ENCODE results near the gene MCHR1. TPM values are rescaled to one million over a fixed set of nuclear protein-coding genes. Genes with fewer than 3 reads are reported as not detected.
A peak's percentile ranks its signal among the peaks of the same experiment; 100 is the strongest.

MCHR1 gene
- polyA plus RNA-seq, 3 donors: 0.05 to 0.09 TPM; not detected in 1

DNA sequence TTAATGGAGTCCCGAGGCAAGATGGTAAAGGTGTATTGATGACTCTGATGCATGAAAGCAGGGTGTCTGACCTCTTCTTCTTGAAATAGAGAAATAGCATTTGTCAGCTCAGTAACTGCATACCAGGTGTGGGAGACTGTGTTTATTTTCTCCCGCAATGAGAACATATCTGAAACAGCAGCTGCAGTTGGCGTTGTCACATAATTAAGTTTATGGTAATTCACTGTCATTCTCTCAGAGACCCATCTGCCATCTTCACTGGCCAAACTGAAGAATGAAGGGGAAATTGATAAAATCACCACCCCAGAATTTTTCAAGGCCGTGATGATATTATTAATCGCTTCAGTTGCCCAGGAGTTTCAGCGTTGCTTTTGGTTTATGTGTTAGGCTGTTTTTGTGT is 20.1 kb upstream of the MCHR1 start:
- TF ChIP-seq, protein P1, sequence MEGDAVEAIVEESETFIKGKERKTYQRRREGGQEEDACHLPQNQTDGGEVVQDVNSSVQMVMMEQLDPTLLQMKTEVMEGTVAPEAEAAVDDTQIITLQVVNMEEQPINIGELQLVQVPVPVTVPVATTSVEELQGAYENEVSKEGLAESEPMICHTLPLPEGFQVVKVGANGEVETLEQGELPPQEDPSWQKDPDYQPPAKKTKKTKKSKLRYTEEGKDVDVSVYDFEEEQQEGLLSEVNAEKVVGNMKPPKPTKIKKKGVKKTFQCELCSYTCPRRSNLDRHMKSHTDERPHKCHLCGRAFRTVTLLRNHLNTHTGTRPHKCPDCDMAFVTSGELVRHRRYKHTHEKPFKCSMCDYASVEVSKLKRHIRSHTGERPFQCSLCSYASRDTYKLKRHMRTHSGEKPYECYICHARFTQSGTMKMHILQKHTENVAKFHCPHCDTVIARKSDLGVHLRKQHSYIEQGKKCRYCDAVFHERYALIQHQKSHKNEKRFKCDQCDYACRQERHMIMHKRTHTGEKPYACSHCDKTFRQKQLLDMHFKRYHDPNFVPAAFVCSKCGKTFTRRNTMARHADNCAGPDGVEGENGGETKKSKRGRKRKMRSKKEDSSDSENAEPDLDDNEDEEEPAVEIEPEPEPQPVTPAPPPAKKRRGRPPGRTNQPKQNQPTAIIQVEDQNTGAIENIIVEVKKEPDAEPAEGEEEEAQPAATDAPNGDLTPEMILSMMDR (IDR thresholded peaks at IDR 0.05): no peak

DNA sequence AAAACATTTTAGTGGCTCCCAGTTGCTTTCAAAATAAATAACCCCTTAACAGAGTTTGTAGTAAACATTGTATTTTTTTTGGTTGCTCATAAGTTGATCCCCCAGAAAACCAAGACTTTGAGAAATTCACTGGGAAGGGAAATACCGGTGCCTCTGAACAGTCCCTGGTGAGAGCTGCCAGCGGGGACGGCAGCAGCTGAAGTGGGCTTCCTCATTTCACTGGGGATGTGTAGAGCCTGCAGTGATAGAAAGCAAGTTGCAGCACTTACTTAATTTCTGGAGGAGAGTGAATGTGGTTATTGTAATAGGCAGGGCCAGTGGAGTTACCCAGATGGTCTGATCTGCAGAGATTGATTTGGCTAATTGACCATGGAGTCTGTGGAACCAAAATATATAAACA is 18.6 kb upstream of the MCHR1 start:
- no peak overlapping the region for H3K9ac ChIP-seq (ENCODE audit: insufficient read depth, low read length, poor library complexity, severe bottlenecking)
- H3K36me3 ChIP-seq (replicated peaks in 1 of 2; ENCODE audit: control insufficient read depth in 1 of 2, insufficient read depth in 2 of 2, low read length in 2 of 2): no peaks in the 10 kb centered on the region
- no peaks in the 10 kb centered on the region for H3K9me3 ChIP-seq (replicated peaks in 1 of 2; ENCODE audit: control insufficient read depth in 1 of 2, insufficient read depth in 1 of 2, low read length in 2 of 2)
- no peak overlapping the region for H3K4me3 ChIP-seq (replicated peaks in 1 of 3; ENCODE audit: low read depth in 2 of 3, low read length in 3 of 3)
- peaks cover 5% of the 10 kb centered on the region for H3K4me1 Mint-ChIP-seq
- H3K27me3 ChIP-seq (ENCODE audit: control insufficient read depth in 2 of 2, insufficient read depth in 2 of 2, low read length in 2 of 2): no peaks in the 10 kb centered on the region
- H3K4me1 ChIP-seq (ENCODE audit: control insufficient read depth in 1 of 2, insufficient read depth in 2 of 2, low read length in 2 of 2): no peaks in the 10 kb centered on the region
- peak in 1 of 3 donors; percentile 7 for DNase-seq
- H4K20me1 ChIP-seq (ENCODE audit: insufficient read depth, low read length): no peaks in the 10 kb centered on the region
- H3K4me2 ChIP-seq (replicated peaks; ENCODE audit: extremely low read depth, low read length, poor library complexity, severe bottlenecking): no peak overlapping the region
- intact Hi-C loops (cut with micrococcal nuclease): no loop called here
- TF ChIP-seq, protein P1 (IDR thresholded peaks at IDR 0.05): no peak
- no peak overlapping the region for H3K27ac ChIP-seq (ENCODE audit: low read depth in 1 of 2, low read length in 2 of 2)
- no peak overlapping the region for H2AFZ ChIP-seq (ENCODE audit: insufficient read depth, low read depth, low read length, poor library complexity, severe bottlenecking)
- 11% methylated on average over 3 of the region's 3 CpGs for WGBS (ENCODE audit: insufficient coverage)
- H3K9me3 Mint-ChIP-seq: no peaks in the 10 kb centered on the region
- H3K79me2 ChIP-seq (ENCODE audit: insufficient read depth, low read length): no peaks in the 10 kb centered on the region
- peaks cover 2 to 5% (median 2%) of the 10 kb centered on the region in 3 donors for H3K27me3 Mint-ChIP-seq (ENCODE audit: low read depth in 3 of 3)
- no peak overlapping the region for H3K4me3 Mint-ChIP-seq
- H3K27ac Mint-ChIP-seq: peak overlapping the region in 2 of 7 donors; percentile 21 to 31
- H3K36me3 Mint-ChIP-seq: no peaks in the 10 kb centered on the region

More for the DNA sequence above, 20.1 kb upstream of the MCHR1 start:
- intact Hi-C loops (cut with micrococcal nuclease): loop anchor here in 1 of 2 donors (10.0 kb wide), 1 partner anchor 236 kb away; no protein-coding TSS in a partner anchor
- Histone ChIP-seq H3K4me1 (ENCODE audit: control insufficient read depth in 1 of 2, insufficient read depth in 2 of 2, low read length in 2 of 2) (no peaks in the 10 kb centered on the region), H3K4me3 (replicated peaks in 1 of 3; ENCODE audit: low read depth in 2 of 3, low read length in 3 of 3) (no peak overlapping the region), H3K27ac (ENCODE audit: low read depth in 1 of 2, low read length in 2 of 2) (no peak overlapping the region), H3K27me3 (ENCODE audit: control insufficient read depth in 2 of 2, insufficient read depth in 2 of 2, low read length in 2 of 2) (no peaks in the 10 kb centered on the region), H3K9me3 (replicated peaks in 1 of 2; ENCODE audit: control insufficient read depth in 1 of 2, insufficient read depth in 1 of 2, low read length in 2 of 2) (no peaks in the 10 kb centered on the region), H3K9ac (ENCODE audit: insufficient read depth, low read length, poor library complexity, severe bottlenecking) (no peak overlapping the region), H3K79me2 (ENCODE audit: insufficient read depth, low read length) (no peaks in the 10 kb centered on the region), H2AFZ (ENCODE audit: insufficient read depth, low read depth, low read length, poor library complexity, severe bottlenecking) (no peak overlapping the region), H3K4me2 (replicated peaks; ENCODE audit: extremely low read depth, low read length, poor library complexity, severe bottlenecking) (no peak overlapping the region), H4K20me1 (ENCODE audit: insufficient read depth, low read length) (no peaks in the 10 kb centered on the region), H3K36me3 (replicated peaks in 1 of 2; ENCODE audit: control insufficient read depth in 1 of 2, insufficient read depth in 2 of 2, low read length in 2 of 2) (no peaks in the 10 kb centered on the region)
- H3K9me3 Mint-ChIP-seq: no peaks in the 10 kb centered on the region
- H3K27me3 Mint-ChIP-seq (ENCODE audit: low read depth in 3 of 3): peaks cover 2 to 11% (median 2%) of the 10 kb centered on the region in 3 donors
- DNase-seq: no peak
- 92% methylated on average over 1 of the region's 6 CpGs for WGBS (ENCODE audit: insufficient coverage)
- peaks cover 5% of the 10 kb centered on the region for H3K4me1 Mint-ChIP-seq
- no peaks in the 10 kb centered on the region for H3K36me3 Mint-ChIP-seq
- no peak overlapping the region for H3K4me3 Mint-ChIP-seq
- no peak overlapping the region for H3K27ac Mint-ChIP-seq

Measured in CD14-positive monocyte (primary cell).